Measurements from ENCODE around the gene SECISBP2L. TPM values are rescaled to one million over a fixed set of nuclear protein-coding genes. Genes with fewer than 3 reads are reported as not detected.

The SECISBP2L gene
- total and polyA plus RNA-seq, 2 of the 4 experiments (the other 2 are of a cell fraction): 13.1 to 34.1 TPM

- BruUV-seq (replicated peaks): no TSS peak
- Histone ChIP-seq H3K4me2 (ENCODE audit: low read depth, low read length) (no peak overlapping the region), H3K4ac (ENCODE audit: low read depth, low read length) (no peak overlapping the region), H3K14ac (replicated peaks; ENCODE audit: low read depth, low read length) (no peak overlapping the region), H4K20me1 (ENCODE audit: insufficient read depth, low read length) (no peaks in the 10 kb centered on the region), H3K27me3 (ENCODE audit: control insufficient read depth, insufficient read depth, low read length) (no peaks in the 10 kb centered on the region), H2AFZ (replicated peaks; ENCODE audit: low read length, poor library complexity) (no peak overlapping the region), H3K4me1 (ENCODE audit: control insufficient read depth, insufficient read depth, low read length) (peaks cover 13% of the 10 kb centered on the region), H3K56ac (ENCODE audit: extremely low read depth, insufficient read depth, low read length) (no peak overlapping the region), H3K9me1 (ENCODE audit: insufficient read depth, low read length) (peaks cover 13% of the 10 kb centered on the region; the same call in 1 of the 2 replicates), H3K18ac (ENCODE audit: low read depth, low read length) (no peak overlapping the region), H4K8ac (ENCODE audit: low read depth in 2 of 2, low read length in 2 of 2) (no peak overlapping the region), H2BK120ac (ENCODE audit: low read depth, low read length) (no peak overlapping the region), H2BK20ac (ENCODE audit: low read depth, low read length) (no peak overlapping the region), H2BK15ac (ENCODE audit: low read depth, low read length) (0 out of 3 replicates have a peak overlapping the region, but pooled peaks have one; percentile 11), H2AK9ac (replicated peaks; ENCODE audit: low read depth, low read length, poor library complexity) (no peak overlapping the region), H3K36me3 (ENCODE audit: control insufficient read depth, insufficient read depth, low read length) (no peaks in the 10 kb centered on the region), H2BK5ac (ENCODE audit: low read depth, low read length, poor library complexity, severe bottlenecking) (no peak overlapping the region), H2AK5ac (ENCODE audit: low read depth, low read length) (peak overlapping the region; percentile 51; the same call in 1 of the 2 replicates), H3K4me3 (ENCODE audit: insufficient read depth, low read depth, low read length) (no peak overlapping the region), H4K91ac (ENCODE audit: insufficient read depth, low read depth, low read length) (no peak overlapping the region; the same call in 1 of the 2 replicates), H3K79me1 (ENCODE audit: low read depth in 1 of 2, low read length in 2 of 2) (no peaks in the 10 kb centered on the region; a peak in 1 of 4 replicates), H3K9ac (ENCODE audit: low read depth, low read length) (no peak overlapping the region), H3K9me3 (ENCODE audit: control insufficient read depth, insufficient read depth, low read length) (no peaks in the 10 kb centered on the region), H3K23ac (ENCODE audit: low read depth, low read length) (no peak overlapping the region), H4K5ac (ENCODE audit: low read depth, low read length) (no peak overlapping the region), H3K27ac (ENCODE audit: insufficient read depth, low read length) (no peak overlapping the region)
- no peak for ATAC-seq (ENCODE audit: low read depth)
- CTCF ChIA-PET: no interaction called here
- no peak for DNase-seq
- TF ChIP-seq MXI1 (IDR thresholded peaks at IDR 0.05; ENCODE audit: borderline replicate concordance, low read depth, low read length) (no peak), MAZ (IDR thresholded peaks at IDR 0.05; ENCODE audit: borderline replicate concordance, low read depth, low read length) (no peak), USF2 (IDR thresholded peaks at IDR 0.05; ENCODE audit: low read depth, low read length) (no peak), RCOR1 (IDR thresholded peaks at IDR 0.05; ENCODE audit: insufficient replicate concordance, low read length) (no peak), RFX5 (IDR thresholded peaks at IDR 0.05; ENCODE audit: low read depth, low read length) (no peak), FOS (IDR thresholded peaks at IDR 0.05; ENCODE audit: low read depth, low read length) (no peak), CHD1 (IDR thresholded peaks at IDR 0.05; ENCODE audit: low read depth, low read length) (no peak), SMC3 (IDR thresholded peaks at IDR 0.05; ENCODE audit: low read depth, low read length) (no peak), NFE2L2 (IDR thresholded peaks at IDR 0.05; ENCODE audit: low read depth, low read length) (no peak), ELK1 (IDR thresholded peaks at IDR 0.05; ENCODE audit: borderline replicate concordance, low read depth, low read length) (no peak)
- dilution Hi-C loops (cut with HindIII; ENCODE audit: low sequenced_read_pairs, unreplicated experiment): no loop called here
- intact Hi-C loops (cut with micrococcal nuclease): loop anchor here (5.0 kb wide), 1 partner anchor 32 kb away; the partner anchor contains the start of gene SECISBP2L
- in situ Hi-C loops (cut with MboI; ENCODE audit: low sequenced_read_pairs): no loop called here
- WGBS, 2 experiments (ENCODE audit: extremely low coverage in 2 of 2, insufficient read length in 1 of 2): 99% methylated on average over 10 of the region's 23 CpGs; no CpG with 5 or more reads in 1 of the 2 experiments
- POLR2A ChIA-PET (ENCODE audit: unreplicated experiment): no interaction called here
Measured at GRCh38 chr15:49079340-49080039, 33.2 kb upstream of the SECISBP2L start.
